Fibroblast of upper back skin (primary cell): ENCODE measurements around the gene SGPP1.
A peak's percentile ranks its signal among the peaks of the same experiment; 100 is the strongest.
"Not testable (repeated sequence)": the region's sequence is repeated elsewhere in the genome, so short reads cannot be mapped to it uniquely, and the experiment has no call there.

Experiments used
- DNase-seq: peaks from one replicate; pipeline ENCODE4 v3.0.0-alpha.2; 2013

The SGPP1 gene

GRCh38 chr14:63727736-63728728 is at the start of gene SGPP1:
SGPP1 (minus strand) TSS chr14:63728065; CDS start chr14:63727944, 121 bp downstream.
- DNase-seq: peak; percentile 68

GRCh38 chr14:63777024-63777423 is 49.2 kb upstream of the SGPP1 start:
- peak; percentile 68 for DNase-seq

DNA sequence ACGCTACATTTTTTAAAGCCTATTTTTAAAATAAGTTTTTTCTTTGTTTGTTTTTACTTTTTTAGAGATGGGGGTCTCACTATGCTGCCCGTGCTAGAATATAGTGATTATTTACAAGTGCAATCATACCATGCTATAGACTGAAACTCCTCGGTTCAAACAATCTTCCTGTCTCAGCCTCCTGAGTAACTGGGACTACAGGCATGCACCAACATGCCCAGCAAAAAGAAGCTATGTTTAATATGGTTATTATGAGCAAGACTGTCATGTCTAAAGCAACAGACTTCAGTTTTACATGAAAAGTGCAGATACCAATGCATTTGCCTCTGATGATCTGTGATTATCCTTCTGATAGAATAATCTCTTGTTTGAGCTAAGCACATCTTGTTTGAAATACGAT is 45.6 kb upstream of the SGPP1 start:
- no peak for DNase-seq

DNA sequence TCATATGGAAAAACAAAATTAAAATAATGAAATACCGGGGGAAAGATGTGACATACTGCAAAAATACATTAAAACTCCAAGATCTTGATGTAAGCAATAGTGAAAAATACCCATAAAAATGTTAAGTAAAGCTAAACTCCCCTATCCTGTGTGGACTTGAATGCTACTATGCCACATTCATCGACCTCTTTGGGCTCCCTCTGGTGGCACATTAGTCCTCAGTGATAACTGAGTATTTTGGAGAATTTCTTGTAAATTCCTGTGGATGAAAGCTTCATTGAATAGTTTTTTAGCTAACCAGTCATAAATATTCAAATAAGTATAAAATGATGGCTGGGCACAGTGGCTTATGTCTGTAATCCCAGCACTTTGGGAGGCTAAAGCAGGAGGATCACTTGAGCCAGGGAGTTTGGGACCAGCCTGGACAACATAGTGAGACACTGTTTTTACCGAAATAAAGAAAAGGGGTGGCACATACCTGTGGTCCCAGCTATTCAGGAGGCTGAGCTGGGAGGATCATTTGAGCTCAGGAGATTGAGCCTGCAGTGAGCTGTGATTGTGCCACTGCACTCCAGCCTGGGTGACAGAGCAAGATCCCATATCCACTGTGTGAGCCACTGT is 42.4 kb upstream of the SGPP1 start:
- peak; percentile 50 for DNase-seq

GRCh38 chr14:63766611-63767010 is 38.7 kb upstream of the SGPP1 start:
- DNase-seq: no peak

DNA sequence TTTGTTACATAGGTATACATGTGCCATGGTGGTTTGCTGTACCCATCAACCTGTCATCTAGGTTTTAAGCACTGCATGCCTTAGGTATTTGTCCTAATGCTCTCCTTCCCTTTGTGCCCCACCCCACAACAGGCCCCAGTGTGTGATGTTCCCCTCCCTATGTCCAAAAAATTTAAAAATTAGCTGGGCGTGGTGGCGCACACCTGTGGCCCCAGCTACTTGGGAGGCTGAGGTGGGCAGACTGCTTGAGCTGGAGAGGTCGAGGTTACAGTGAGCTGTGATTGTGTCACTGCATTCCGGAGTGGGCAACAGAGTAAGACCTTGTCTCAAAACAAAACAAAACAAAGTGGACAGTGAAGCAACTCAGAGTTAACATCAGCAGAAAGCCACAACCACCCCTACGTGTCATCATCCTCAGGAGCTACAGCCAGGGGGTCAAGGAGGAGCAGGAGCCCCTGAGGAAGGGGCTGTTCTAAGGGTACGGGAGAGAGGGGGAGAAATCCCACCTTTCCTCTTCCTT is 36.8 kb upstream of the SGPP1 start:
- no peak for DNase-seq

- DNase-seq: no peak
Measured at GRCh38 chr14:63764103-63764502, 36.2 kb upstream of the SGPP1 start.

GRCh38 chr14:63761351-63762117 is 33.7 kb upstream of the SGPP1 start:
- DNase-seq: no peak

DNA sequence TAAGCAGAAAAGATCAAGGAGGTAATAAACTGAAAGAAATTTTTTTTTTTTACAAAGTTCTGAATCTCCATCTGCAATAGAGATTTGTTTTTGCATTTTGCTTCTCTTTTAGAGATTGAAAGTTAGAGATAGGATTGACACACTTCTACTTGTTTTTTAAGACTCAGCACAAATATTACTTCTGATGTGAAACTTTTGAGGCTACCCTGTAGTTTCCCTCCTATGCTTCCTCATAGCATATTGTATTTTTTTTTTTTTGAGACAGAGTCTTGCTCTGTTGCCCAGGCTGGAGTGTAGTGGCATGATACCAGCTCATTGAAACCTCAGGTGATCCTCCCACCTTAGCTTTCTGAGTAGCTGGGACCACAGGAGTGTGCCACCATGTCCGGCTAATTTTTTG is 32.1 kb upstream of the SGPP1 start:
- no peak for DNase-seq

DNA sequence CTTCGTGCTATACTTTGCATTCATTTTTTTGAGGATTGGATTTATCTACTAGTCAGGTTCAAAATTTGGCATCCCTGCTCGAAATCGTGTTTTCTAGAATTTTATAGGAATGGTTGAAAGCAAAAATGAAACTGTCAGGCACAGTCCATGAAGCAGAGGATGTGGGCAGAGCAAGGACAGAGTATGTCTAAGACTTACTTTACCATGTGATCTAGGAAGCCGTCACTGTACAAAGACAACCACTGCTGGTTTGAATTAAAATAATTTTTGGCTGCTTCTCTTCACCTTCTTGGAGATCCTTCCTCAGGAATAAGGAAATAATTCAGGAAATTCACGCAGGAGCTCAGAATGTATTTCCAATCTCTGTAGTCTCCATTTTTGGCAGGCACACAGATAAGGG is 31.6 kb upstream of the SGPP1 start:
- peak; percentile 25 for DNase-seq

DNA sequence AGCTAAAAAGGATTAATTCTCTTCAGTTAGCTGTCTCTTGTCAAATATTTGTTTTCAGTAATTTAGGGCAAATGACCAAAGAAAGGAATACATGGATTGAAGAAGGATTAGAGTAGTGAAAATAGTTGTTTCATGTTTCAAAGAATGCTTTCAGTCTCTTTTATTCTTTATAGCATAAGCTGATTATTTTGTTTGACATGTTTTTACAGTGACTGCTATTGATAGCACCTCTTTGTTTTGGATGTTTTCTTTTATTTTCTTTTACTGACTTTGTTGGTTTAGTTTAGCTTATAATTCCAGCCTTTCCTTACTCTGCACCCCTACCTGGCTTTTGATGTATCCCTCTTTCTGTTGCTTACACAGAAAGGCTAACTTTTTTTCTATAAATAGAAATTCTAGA is 29.3 kb upstream of the SGPP1 start:
- no peak for DNase-seq

GRCh38 chr14:63752449-63753169 is 24.7 kb upstream of the SGPP1 start:
- peak; percentile 28 for DNase-seq

DNA sequence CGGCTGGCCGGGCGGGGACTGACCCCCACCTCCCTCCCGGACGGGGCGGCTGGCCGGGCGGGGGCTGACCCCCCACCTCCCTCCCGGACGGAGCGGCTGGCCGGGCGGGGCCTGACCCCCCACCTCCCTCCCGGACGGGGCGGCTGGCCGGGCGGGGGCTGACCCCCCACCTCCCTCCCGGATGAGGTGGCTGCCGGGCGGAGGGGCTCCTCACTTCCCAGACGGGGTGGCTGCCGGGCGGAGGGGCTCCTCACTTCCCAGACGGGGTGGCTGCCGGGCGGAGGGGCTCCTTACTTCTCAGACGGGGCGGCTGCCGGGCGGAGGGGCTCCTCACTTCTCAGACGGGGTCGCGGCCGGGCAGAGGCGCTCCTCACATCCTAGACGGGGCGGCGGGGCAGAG is 23.2 kb upstream of the SGPP1 start:
- DNase-seq: not testable (repeated sequence)

DNA sequence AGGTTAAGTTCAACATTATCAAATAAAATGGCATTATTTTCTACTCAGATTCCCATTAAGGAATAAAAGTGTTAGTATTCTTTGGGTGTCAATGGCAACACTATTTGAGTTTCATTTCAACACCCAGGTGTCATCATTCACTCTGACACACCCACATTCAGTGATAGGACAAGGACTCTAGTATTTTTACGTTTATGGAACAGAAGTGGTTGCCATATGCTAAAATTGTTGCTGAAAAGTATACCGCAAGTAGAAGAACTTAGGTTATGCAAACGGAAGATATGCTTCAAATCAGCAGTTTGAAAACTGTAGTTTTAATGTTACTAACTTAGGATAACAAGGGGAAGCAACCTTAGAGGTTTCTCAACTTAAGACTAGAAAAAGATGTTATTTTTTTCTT is 20.0 kb upstream of the SGPP1 start:
- no peak for DNase-seq

DNA sequence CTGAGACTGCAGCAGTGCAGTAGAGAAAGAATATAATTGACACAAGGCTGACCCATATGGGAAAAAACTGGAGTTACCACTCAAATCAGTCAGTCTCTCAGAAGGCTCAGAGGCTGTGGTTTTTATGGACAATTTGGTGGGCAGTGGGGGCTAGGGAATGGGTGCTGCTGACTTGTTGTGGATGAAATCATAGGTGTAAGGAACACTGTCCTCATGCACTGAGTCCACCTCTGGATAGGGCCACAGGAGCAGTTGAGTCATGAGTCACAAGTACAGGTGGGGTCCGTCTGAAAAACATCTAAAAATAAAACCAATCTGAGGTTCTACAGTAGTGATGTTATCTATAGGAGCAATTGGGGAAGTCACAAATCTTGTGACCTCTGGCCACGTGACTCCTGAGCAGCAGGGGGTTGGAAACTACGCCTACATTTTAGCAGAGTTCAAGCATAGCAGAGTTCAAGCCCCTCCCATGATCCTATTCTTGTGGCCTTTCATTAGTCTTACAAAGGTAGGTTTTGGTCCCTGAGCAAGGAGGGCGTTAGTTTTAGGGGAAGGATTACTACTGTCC is 18.1 kb upstream of the SGPP1 start:
- no peak for DNase-seq

GRCh38 chr14:63745272-63745671 is 17.4 kb upstream of the SGPP1 start:
- DNase-seq: no peak

GRCh38 chr14:63737582-63738006 is 9.7 kb upstream of the SGPP1 start:
- DNase-seq: no peak

GRCh38 chr14:63735720-63736119 is 7.9 kb upstream of the SGPP1 start:
- no peak for DNase-seq

DNA sequence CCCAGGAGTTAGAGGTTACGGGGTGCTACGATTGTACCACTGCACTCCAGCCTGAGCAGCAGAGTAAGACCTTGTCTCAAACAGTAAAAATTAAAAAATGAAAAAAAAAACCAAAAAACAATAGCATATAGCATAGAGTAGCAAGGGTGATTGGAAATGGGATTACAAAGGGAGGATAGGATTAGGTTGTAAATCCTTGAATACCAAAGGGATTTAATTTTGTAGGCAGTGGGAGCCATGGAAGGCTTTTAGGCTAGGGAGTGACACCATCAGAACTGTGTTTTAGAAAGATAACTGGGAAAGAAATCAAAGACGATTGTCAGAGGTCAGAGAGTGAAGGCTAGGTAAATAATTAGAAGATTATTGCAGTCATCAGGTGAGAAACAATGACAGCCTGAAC is 2.8 kb upstream of the SGPP1 start:
- no peak for DNase-seq

- DNase-seq: peak; percentile 16
Measured at GRCh38 chr14:63727231-63727735, 582 bp downstream of the SGPP1 start.

- no peak for DNase-seq
Measured at GRCh38 chr14:63726499-63726898, 1.4 kb downstream of the SGPP1 start.
